IPS-18a (cell line): ENCODE measurements around the gene DNAI1.
"Not testable (repeated sequence)": the region's sequence is repeated elsewhere in the genome, so short reads cannot be mapped to it uniquely, and the experiment has no call there.

Experiments used
- H3K27ac ChIP-seq: one replicate; pipeline ENCODE4 v1.5.1; 2013; ENCODE audit warnings: low read length
- H3K27me3 ChIP-seq: one replicate; pipeline ENCODE4 v1.6.1; 2013; ENCODE audit warnings: mild to moderate bottlenecking, low read length; ENCODE audit not compliant: control insufficient read depth, insufficient read depth
- H3K36me3 ChIP-seq: one replicate; pipeline ENCODE4 v1.6.1; 2013; ENCODE audit warnings: low read depth, low read length; ENCODE audit not compliant: control insufficient read depth
- H3K4me1 ChIP-seq: one replicate; pipeline ENCODE4 v1.6.1; 2013; ENCODE audit warnings: low read depth, low read length; ENCODE audit not compliant: control insufficient read depth
- H3K4me3 ChIP-seq: one replicate; pipeline ENCODE4 v1.5.1; 2013; ENCODE audit warnings: low read length
- H3K9ac ChIP-seq: one replicate; pipeline ENCODE4 v1.6.1; 2013; ENCODE audit warnings: mild to moderate bottlenecking, low read length, moderate library complexity
- H3K9me3 ChIP-seq: one replicate; pipeline ENCODE4 v1.6.1; 2013; ENCODE audit warnings: low read depth, low read length; ENCODE audit not compliant: control insufficient read depth

DNAI1 gene

DNA sequence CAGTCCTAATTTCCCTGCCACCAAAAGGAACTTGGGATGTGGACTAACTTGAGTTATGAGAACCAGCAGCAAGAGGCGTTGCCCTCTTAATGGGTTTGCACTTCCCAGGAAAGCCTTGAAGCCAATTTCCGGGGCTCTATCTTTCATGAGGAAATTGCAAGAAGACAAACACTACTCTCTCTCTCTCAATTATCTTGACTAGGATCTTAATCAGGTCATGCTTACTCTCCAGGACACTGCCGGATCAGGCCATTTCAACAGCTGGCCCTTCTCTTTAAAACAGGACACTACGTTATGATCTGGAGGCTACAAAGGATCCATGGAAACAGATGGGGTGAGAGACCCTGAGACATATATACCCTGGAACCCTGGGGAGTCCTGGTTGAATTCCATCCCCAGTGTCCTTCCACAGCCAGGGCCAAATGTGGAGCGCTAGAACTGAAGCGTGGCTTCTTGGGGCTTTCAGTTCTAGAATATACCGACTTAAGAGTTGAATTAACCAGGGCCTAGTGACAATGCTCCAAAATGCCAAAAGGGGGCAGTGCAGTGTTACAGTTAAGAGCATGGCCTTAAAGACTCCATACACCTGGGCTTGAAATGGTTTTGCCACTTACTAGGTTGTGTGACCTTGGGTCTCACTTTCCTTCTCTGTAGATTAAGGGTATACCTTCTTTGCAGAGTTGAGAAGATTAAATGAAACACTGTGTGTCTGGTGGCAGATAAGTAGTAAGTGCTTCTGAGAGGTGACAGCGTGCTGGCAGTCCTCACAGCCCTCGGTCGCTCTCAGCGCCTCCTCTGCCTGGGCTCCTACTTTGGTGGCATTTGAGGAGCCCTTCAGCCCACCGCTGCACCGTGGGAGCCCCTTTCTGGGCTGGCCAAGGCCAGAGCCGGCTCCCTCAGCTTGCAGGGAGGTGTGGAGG lies 21.3 kb upstream of the DNAI1 start:
- Histone ChIP-seq H3K9me3 (no peaks in the 10 kb centered on the region), H3K4me1 (no peaks in the 10 kb centered on the region), H3K36me3 (no peaks in the 10 kb centered on the region), H3K27me3 (no peaks in the 10 kb centered on the region), H3K9ac (no peak overlapping the region), H3K4me3 (no peak overlapping the region), H3K27ac (no peak overlapping the region)

DNA sequence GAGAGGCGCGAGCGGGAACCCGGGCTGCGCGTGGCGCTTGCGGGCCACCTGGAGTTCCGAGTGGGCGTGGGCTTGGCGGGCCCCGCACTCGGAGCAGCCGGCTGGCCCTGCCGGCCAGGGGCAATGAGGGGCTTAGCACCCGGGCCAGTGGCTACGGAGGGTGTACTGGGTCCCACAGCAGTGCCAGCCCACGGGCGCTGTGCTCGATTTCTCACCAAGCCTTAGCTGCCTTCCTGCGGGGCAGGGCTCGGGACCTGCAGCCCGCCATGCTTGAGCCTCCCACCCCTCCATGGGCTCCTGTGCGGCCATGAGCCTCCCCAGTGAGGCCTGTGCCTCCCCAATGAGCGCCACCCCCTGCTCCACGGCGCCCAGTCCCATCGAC lies 20.7 kb upstream of the DNAI1 start:
- H3K9me3 ChIP-seq, H3K36me3 ChIP-seq, H3K27me3 ChIP-seq, H3K27ac ChIP-seq, H3K9ac ChIP-seq, H3K4me1 ChIP-seq, H3K4me3 ChIP-seq: not testable (repeated sequence)

GRCh38 chr9:34438465-34438864 lies 20.1 kb upstream of the DNAI1 start:
- H3K27ac ChIP-seq, H3K9me3 ChIP-seq, H3K27me3 ChIP-seq, H3K4me1 ChIP-seq, H3K9ac ChIP-seq, H3K36me3 ChIP-seq, H3K4me3 ChIP-seq: not testable (repeated sequence)

GRCh38 chr9:34440017-34440416 lies 18.6 kb upstream of the DNAI1 start:
- Histone ChIP-seq H3K27ac (no peak overlapping the region), H3K27me3 (no peaks in the 10 kb centered on the region), H3K4me3 (no peak overlapping the region), H3K9me3 (no peaks in the 10 kb centered on the region), H3K9ac (no peak overlapping the region), H3K36me3 (no peaks in the 10 kb centered on the region), H3K4me1 (peaks cover 7% of the 10 kb centered on the region)

- no peaks in the 10 kb centered on the region for H3K27me3 ChIP-seq
- no peak overlapping the region for H3K27ac ChIP-seq
- H3K4me1 ChIP-seq = peaks cover 7% of the 10 kb centered on the region
- no peaks in the 10 kb centered on the region for H3K36me3 ChIP-seq
- H3K4me3 ChIP-seq = no peak overlapping the region
- no peak overlapping the region for H3K9ac ChIP-seq
- H3K9me3 ChIP-seq = no peaks in the 10 kb centered on the region
Measured at GRCh38 chr9:34442770-34443169, 15.8 kb upstream of the DNAI1 start.

- Histone ChIP-seq H3K4me3 (no peak overlapping the region), H3K27me3 (no peaks in the 10 kb centered on the region), H3K36me3 (no peaks in the 10 kb centered on the region), H3K4me1 (peaks cover 7% of the 10 kb centered on the region), H3K9me3 (no peaks in the 10 kb centered on the region), H3K27ac (no peak overlapping the region), H3K9ac (no peak overlapping the region)
Measured at GRCh38 chr9:34443533-34443932, 15.1 kb upstream of the DNAI1 start.

DNA sequence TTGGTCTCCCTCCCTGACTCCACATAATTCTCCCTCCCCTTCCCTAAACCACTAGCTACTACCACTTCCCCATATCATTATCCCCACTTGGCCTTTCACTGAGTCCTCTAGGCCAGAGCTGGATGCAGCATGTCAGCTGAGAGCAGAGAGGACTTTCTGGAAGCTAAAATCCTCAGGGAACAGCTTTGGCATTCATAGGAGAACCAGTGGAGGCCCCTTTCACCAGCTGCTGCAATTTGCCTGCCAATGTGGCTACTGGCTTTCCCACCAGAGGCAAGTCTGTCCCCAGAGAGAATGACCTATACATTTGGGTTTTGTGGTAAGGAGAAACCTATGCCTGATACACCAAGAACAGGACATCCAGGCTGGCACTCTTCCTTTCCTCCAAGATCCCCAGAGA lies 14.6 kb upstream of the DNAI1 start:
- Histone ChIP-seq H3K9me3 (no peaks in the 10 kb centered on the region), H3K9ac (no peak overlapping the region), H3K27me3 (no peaks in the 10 kb centered on the region), H3K4me1 (peaks cover 7% of the 10 kb centered on the region), H3K36me3 (no peaks in the 10 kb centered on the region), H3K4me3 (no peak overlapping the region), H3K27ac (no peak overlapping the region)

DNA sequence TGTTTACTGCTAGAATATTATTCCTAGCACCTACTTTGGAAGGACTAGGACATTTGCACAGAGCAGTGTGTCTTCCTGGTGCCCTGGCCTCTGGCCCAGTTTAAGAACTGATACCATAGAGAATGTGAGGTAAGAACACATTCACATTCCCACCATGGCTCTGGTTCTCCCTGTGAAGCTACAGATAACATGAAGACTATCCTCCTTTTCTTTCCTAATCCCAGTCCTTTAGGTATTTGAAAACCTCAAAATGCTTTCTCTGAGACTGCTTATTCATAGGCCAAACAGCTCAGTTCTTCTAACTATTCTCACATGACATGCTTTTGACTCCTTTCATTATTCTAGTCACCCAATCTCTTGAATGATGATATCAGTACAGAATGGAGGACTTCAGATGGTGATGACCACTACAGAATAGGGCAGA lies 12.1 kb upstream of the DNAI1 start:
- H3K27me3 ChIP-seq = no peaks in the 10 kb centered on the region

DNA sequence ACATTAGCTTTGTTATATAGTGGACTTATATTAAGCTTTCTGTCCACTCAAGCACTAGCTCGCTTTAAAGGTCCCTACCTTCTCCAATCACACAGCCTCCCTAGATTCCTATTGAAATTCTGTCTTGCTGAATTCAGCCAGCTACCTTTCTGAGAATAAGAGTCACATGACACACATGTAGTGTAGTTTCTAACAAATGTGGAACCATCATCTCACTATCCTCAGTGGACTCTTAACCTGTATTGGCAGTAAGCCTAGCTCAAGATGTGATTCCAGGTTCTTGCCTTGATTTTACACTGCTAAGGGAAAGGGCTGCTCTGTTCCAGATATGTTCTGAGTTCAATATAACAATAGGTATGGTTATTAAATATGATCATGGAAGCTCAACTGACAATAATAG lies 11.7 kb upstream of the DNAI1 start:
- H3K27ac ChIP-seq = no peak overlapping the region
- H3K36me3 ChIP-seq = no peaks in the 10 kb centered on the region
- H3K4me3 ChIP-seq = no peak overlapping the region
- no peak overlapping the region for H3K9ac ChIP-seq
- H3K4me1 ChIP-seq = peaks cover 17% of the 10 kb centered on the region
- H3K27me3 ChIP-seq = no peaks in the 10 kb centered on the region
- no peaks in the 10 kb centered on the region for H3K9me3 ChIP-seq

More for the DNA sequence above, 12.1 kb upstream of the DNAI1 start:
- H3K36me3 ChIP-seq = no peaks in the 10 kb centered on the region
- H3K9ac ChIP-seq = no peak overlapping the region
- no peak overlapping the region for H3K27ac ChIP-seq
- H3K4me3 ChIP-seq = no peak overlapping the region
- H3K9me3 ChIP-seq = no peaks in the 10 kb centered on the region
- H3K4me1 ChIP-seq = peaks cover 14% of the 10 kb centered on the region

- H3K4me1 ChIP-seq = peaks cover 10% of the 10 kb centered on the region
- no peaks in the 10 kb centered on the region for H3K36me3 ChIP-seq
- no peak overlapping the region for H3K4me3 ChIP-seq
- no peaks in the 10 kb centered on the region for H3K9me3 ChIP-seq
- no peaks in the 10 kb centered on the region for H3K27me3 ChIP-seq
- H3K9ac ChIP-seq = no peak overlapping the region
- H3K27ac ChIP-seq = no peak overlapping the region
Measured at GRCh38 chr9:34450644-34451043, 8.0 kb upstream of the DNAI1 start.

DNA sequence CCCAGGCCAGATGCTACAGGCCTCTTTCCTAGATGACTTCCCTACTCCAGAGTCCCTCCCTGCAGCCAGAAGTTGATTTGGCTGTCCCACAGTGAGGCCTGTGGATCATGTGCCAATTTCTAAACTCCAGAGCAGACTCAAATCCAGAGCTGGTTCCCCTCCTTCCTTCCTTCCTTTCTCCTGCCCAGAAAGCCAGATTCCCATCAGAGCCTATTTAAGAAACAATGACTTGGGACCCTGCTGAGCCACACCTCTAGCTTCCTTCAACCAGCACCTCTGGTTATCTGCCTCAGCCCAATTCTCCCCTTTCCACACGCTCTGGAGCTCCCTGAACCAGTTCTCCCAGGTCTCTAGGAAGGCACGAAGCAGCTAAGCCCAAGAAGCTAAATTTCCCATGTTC lies 7.5 kb upstream of the DNAI1 start:
- Histone ChIP-seq H3K9ac (no peak overlapping the region), H3K27ac (no peak overlapping the region), H3K9me3 (no peaks in the 10 kb centered on the region), H3K27me3 (peaks cover under 1% of the 10 kb centered on the region), H3K4me1 (peaks cover 10% of the 10 kb centered on the region), H3K36me3 (no peaks in the 10 kb centered on the region), H3K4me3 (no peak overlapping the region)

GRCh38 chr9:34451545-34451944 lies 7.1 kb upstream of the DNAI1 start:
- Histone ChIP-seq H3K4me1 (peaks cover 10% of the 10 kb centered on the region), H3K9me3 (no peaks in the 10 kb centered on the region), H3K27ac (no peak overlapping the region), H3K36me3 (no peaks in the 10 kb centered on the region), H3K4me3 (no peak overlapping the region), H3K9ac (no peak overlapping the region), H3K27me3 (peaks cover 5% of the 10 kb centered on the region)
